Fibroblast of skin of back (primary cell): Measurements from ENCODE around the gene KIR2DL1.
"Not testable (repeated sequence)": the region's sequence is repeated elsewhere in the genome, so short reads cannot be mapped to it uniquely, and the experiment has no call there.

Experiments used
- DNase-seq: peaks from one replicate; pipeline ENCODE4 v3.0.0-alpha.2; 2013

The KIR2DL1 gene

DNA sequence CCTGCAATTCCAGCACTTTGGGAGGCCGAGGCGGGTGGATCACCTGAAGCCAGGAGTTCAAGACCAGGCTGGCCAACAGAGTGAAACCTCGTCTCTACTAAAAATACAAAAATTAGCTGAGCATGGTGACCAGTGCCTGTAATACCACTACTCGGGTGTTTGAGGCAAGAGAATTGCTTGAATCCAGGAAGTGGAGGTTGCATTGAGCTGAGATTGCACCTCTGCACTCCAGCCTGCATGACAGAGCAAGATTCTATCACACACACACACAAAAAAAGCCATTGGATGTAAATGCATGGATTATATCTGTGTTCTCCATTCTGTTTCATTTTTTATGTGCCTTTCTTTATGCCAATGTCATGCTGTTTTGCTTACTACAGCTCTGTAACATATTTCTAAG lies 54.8 kb downstream of the KIR2DL1 start:
- DNase-seq = not testable (repeated sequence)

DNA sequence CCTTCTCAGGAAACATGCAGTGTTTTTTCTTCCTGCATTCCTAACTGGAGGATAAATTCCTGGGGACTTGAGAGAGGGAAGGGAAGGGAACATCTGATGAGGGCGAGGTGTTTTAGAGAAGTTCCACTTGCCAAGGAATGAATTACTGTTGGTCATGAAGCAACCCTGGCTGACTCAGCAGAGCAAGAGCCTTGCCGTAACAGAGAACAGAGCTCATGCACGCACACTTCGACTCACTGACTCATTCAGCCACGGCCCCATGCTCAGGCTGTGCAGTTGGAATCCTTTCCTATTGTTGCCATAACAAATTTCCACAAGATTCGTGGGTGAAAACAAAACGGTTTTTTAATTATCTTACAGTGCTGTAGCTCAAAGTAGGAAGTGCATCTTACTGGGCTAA lies 55.7 kb downstream of the KIR2DL1 start:
- DNase-seq = not testable (repeated sequence)

DNA sequence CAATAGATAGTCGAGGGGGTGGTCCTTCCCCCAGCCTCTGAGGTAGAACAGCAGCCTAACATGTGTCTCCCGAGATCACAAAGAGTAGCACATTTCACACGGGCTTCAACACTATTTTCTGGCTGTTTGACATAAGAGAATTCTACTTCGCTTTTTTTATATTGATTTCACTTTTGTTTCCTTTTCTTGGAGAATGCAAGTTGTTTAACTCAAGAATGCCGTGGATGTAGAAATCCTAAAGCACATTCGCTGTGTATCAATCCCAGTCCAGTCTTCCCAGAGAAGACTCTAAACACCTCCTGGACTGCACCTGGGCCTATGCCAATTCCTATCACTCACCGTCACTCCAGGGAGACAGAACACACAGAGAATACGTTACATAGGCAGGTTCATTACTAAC lies 58.5 kb downstream of the KIR2DL1 start:
- not testable (repeated sequence) for DNase-seq

DNA sequence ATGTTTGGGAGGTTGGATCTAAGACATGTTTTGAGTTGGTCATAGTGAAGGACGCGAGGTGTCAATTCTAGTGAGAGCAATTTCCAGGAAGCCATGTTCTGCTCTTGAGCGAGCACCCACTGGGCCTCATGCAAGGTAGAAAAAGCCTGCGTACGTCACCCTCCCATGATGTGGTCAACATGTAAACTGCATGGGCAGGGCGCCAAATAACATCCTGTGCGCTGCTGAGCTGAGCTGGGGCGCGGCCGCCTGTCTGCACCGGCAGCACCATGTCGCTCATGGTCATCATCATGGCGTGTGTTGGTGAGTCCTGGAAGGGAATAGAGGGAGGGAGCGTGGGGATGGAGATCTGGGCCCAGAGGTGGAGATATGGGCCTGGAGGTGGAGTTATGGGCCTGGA lies 62.9 kb downstream of the KIR2DL1 start, which contains the start of gene KIR2DS4:
Gene KIR2DS4 (plus strand): TSS at position 181 of the 400 bp plus-strand sequence.
- DNase-seq = not testable (repeated sequence)
